NCI-H2196 (cell line): ENCODE data around the gene CTNND2.
"Not testable (repeated sequence)": the region's sequence is repeated elsewhere in the genome, so short reads cannot be mapped to it uniquely, and the experiment has no call there.

Experiments
- DNase-seq: peaks from one replicate; lab custom pipeline; 2025; ENCODE audit not compliant: unreplicated experiment; lab: John Stamatoyannopoulos, UW

Gene CTNND2

DNA sequence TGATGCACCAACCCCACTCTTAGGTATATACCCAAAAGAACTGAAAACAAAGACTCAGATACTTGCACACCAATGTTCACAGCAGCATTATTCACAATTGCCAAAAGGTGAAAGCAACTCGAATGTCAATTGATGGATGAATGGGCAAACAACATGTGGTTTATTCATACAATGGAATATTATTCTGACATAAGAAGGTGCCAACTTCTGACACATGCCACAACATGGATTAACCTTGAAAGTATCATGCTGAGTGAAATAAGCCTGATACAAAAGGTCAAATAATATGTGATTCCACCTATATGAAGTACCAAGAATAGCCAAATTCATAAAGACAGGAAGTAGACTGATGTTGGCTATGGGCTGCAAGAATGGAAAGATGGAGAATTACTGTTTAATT is 35.0 kb downstream of the CTNND2 start:
- DNase-seq: no peak

DNA sequence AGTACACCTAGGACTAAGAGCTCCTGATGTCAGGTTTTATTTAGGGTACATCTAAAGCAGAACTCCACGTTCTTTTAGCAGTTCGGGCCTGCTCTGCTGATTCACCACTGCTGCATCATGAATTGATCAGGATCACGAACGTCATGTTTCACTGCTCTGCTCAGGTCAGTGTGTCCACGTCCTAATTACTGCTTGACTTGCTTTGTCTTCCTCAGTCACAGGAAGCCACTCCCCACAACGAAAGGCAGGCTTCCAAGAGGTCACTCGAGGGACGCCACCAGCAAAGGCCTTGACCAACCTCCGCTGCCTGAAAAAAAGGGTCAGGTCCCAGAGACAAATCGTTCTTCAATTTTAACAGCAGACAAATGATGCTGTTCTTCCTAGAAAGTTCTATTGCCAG is 40.3 kb downstream of the CTNND2 start:
- DNase-seq: no peak

DNA sequence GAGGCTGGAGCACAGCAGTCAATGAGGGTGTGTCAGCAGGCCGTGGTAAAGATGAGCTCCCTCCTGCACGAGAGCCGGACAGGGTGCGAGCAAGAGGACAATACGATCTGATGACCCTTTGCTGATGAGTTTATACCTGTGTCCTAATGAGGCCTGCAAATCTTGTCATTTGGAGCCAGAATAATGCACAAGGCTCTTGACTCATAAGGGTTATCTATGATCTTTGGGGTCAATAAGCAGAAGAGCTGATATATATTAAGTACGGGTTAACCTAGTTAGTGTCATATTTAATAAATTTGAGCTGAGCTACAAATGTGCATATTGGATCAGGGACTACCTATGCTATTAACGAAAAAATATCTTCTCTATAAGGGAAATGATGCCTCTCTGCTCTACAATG is 46.9 kb downstream of the CTNND2 start:
- no peak for DNase-seq

DNA sequence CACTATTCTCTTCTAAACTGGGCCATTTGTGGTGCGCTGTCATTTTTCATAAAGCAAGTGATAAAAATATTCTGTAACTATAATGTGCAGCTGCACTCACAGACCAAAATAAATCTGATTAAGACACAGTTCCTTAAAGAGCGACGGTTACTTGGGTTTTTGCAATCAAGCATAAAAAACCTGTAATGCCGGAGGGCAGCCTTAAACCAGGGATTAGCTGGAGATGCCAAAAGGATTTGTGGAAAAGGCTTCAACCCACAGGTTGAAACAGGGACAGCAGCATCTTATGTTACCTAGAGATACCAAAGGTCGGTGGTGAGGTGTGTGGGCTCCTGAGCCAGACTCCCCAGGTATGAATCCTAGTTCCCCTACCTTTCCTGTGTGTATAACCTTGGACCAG is 49.3 kb downstream of the CTNND2 start:
- no peak for DNase-seq

DNA sequence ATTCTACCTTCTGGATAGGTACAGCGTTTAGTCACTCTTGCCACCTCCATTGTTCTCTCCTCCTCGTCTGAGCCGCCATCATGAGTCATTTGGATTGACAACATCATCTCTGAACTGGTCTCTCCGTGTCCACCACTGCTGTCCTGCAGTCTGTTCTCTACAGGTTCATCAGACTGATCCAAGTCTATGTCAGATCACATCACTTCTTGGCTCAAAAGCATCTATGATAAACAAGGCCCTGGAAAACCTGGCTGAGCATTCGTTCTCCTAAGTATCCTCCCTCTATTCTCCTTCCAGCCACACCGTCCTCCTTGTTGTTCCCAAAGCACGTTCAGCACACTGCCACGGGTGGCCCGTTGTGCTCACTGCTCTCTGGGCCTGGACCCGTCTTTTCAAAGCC is 50.5 kb downstream of the CTNND2 start:
- no peak for DNase-seq

DNA sequence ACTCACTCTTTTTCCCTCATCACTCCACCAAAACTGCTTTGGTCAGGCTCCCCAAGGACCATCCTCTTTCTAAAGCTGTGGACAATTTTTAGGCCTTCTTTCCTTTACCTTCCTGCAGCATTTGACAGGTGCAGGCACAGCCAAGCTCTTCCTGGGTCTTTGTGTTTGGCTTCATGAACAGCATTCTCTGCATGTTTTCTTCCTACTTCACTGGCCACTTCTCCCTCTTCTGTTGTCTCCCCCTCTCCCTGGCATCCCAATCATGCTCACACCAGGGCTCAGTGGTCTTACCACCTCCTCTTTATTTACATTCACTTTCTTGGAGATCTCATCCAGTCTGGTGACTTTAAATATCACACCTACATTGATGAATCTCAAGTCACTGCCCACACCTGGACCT is 51.1 kb downstream of the CTNND2 start:
- DNase-seq: no peak

DNA sequence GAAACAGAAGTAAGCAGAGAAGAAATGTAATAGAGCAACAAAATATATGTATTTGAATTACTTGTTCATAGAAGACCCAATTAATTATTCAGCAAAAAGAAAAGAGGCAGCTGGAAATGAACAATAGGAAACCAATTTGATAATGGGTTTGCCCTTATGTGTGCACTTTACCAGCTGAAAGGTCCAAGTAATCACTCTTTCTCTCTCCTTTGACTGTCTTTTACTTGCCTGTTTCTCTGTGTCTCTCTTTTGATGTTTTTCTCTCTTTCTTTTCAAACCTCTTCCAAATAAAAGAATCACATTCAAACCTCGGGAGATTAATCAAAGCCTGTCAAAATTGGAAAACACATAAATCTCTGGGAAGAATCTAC is 51.5 kb downstream of the CTNND2 start:
- DNase-seq: no peak

DNA sequence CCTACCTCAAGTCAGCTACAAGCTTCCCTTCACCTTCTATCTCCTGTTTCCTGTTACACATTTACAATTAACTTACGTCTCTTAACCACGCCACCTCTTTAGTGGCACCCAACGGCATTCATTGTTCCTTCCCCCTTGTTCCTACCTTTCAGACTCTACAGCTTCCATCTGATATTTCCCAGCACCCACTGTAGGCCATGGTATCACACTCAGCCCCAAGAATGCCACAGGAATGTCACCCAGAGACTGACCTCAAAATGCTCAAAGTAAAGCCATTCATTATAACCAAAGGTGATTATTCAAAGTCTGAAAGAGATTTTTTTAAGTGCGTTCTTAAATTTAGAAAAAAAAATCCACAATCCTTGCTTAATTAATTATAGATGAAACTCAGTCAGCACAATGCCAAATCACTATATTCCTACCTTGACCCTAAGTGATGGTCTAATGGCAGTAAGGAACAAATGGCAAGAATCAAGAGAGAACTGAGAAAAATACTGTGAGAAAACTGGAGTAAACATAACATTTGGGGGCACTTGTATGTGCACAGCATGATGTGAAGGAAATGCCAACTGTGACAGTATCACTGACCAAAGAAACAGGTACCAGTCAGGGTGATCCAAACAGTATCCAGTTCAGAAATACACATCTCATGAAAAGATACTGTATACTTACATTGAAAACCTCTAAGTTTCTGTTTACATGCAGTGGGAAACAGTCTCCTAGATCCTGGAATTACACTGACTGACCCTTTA is 52.1 kb downstream of the CTNND2 start:
- no peak for DNase-seq

DNA sequence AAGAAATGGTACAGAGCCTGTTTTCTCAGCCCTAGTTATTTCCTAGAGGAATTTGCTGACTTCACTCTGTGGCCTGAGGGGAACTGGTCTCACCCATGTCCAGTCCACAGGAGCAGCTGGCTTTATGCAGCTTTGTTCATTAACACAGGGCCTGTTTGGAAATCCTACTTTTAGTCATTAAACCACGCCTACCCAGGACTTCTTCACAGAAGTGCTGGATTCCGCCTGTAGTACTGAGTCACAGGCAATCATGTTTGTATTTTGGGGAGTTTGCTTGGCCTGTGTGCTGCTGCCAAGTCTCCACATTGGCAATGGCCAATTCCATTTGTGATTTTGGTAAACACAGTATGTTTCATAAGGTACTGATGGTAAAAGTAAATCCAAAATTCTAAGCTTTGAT is 52.8 kb downstream of the CTNND2 start:
- no peak for DNase-seq

DNA sequence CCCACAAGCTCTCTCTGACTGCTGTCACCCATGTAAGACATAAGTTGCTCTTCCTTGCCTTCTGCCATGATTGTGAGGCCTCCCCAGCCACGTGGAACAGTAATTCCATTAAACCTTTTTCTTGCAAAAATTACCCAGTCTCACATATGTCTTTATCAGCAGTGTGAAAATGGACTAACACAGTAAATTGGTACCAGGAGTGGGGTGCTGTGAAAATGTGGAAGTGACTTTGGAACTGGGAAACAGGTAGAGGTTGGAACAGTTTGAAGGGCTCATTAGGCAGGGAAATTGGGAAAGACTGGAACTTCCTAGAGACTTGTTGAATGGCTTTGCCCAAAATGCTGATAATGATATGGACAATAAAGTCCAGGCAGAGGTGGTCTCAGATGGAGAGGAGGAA is 75.7 kb downstream of the CTNND2 start:
- not testable (repeated sequence) for DNase-seq

DNA sequence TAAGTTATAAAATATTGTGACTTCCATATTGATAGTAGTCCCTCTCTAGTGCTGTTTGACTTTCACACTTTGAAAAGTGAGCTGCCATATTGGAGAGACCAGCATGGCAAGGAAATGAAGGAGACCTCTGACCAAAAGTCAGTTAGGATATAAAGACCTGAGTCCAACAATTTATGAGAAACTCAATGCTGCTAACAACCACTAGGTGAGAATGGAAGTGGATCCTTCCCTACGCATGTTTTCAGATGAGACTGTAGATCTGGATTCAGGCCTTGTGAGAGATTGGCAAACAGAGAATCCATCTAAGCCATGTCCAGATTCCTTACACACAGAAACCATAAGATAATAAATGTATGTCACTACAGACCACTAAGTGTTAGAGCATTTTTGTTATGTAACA is 81.6 kb downstream of the CTNND2 start:
- DNase-seq: no peak

DNA sequence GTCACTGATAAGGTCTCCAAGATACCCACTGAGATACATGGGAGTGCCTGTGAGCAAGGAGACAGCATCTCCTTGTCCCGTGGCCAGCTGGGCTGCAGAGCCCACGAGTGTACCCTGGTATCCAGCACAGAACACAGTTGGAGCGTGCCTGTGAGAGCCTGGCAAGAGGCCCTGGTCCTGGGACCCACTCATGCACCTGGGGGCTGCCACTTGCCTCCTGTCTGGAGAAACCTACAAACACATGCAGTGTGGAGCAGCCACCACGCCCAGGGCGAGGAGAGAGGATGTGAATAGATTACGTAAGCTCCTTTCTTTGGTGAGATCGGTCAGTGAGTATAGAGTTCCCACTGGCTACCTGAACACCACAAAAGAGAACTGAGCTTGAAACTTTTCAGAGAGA is 88.3 kb downstream of the CTNND2 start:
- no peak for DNase-seq

DNA sequence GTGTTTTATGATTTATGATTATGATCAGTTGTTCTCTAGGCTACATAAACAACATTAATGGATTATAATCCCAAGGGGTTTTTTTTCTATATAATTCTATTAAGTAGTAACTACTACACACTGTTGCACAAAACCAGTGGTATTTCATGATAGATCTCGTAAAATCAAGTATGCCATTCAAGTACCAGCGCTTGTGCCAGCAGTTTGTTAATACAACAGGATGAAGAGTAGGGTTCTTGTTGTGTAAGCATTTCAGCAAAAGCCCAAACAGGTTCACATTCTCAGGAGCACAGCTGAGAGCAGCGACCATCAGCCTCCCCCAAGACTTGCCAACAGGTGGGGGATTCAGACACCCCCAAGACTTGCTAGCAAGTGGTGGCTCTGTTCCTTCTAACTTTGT is 88.8 kb downstream of the CTNND2 start:
- DNase-seq: no peak

DNA sequence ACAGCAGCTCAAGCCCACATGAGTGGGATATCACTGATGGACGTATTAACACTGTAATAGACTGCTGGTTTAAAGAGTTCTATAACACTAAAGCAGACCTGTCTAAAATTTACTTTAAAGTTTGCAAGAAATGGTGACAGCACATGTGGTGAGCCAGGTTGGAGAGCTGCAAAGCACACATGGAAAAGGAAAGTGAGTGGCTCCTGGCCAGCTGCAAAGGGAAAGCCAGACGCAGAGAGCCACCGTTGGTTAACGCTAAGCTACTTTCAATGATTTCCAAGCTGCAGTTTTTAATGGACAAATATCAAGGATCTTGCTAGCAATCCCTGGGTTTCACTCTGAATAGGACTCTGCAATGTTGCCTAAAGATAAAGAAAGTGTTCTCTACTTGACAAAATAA is 89.9 kb downstream of the CTNND2 start:
- DNase-seq: no peak

DNA sequence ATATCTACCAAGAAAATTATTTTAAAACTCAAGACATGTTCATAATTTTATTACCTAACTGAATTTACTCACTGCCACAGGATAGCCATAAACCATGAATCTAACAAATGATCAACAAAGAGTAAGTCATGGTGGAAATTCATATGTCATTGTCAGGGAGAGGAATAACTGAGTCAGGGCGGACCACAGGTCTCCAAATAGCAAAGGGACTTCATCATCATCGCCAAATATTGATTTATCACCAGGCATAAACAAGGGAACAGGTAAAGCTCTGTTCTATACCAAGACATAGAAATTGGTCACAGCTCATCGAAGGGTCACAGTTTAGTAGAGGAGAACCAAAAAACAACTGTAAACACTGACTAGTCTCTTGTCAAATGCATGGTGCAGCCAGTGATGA is 94.8 kb downstream of the CTNND2 start:
- DNase-seq: no peak

DNA sequence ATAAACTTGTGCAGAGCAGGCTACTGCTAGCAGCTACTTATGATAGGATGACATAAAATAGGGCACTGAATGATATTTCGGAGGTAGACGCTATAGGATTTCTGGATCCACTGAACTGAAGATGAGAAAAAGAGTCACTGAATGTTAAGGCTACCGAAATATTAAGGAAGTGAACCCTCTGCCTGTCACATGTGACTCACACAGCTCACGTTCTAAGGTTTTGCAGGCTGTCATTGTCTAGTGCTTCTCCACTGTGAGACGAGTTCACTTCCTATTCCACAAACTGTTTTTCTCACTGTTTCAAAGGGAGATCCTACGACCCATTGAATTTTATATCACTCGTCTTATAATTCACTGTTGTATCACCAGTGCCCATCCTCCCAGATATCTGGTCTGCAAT is 100.8 kb downstream of the CTNND2 start:
- DNase-seq: no peak

DNA sequence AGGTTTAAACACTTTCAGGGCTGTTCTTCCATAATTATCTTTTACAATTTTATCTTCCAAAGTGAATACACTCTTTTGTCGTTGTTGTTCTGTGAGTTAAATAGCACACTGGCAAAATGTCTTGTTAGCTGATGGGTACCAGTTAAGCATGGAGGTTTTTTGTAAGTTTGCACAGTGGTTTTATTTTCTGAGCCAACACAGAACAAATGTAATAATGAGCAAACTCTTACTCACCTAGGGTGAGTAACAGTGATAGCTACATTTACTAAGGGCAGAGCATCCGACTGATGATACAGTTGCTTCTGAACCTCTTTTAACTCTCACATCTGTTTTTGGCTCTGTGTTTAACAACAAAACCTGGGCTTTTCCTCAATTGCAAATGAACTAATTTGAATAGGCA is 103.2 kb downstream of the CTNND2 start:
- DNase-seq: no peak

DNA sequence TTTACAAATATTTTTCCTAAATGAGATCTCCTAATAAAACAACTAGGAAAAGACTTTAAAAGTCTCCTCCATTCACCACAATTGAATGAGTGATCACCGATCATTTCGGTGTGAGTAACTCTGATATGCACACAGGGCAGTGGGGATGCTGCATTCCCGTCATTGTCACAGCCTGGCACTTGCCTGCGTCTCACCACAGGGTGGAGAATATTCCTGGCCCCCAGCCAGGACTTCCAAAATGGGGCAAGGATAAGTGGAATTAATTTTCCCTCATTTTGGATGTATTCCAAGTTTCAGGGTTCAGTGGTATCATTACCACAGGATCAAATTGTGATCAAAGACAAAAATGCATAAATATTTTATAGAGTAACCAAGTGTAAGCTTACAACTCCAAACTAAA is 107.1 kb downstream of the CTNND2 start:
- DNase-seq: no peak

DNA sequence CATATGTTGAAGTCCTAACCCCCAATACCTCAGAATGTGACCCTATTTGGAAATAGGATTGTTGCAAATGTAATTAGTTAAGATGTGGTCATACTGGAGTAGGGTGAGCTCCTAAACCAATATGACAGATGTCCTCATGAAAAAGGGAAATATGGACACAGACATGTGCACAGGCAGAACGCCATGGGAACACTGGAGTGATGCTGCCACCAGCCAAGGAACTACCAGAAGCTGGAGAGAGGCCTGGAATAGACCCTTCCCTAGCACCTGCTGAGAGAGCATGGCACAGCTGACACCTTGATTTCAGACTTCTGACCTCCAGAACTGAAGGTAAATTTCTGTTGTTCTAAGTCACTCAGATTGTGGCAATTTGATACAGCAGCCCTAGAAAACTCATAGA is 110.8 kb downstream of the CTNND2 start:
- no peak for DNase-seq

DNA sequence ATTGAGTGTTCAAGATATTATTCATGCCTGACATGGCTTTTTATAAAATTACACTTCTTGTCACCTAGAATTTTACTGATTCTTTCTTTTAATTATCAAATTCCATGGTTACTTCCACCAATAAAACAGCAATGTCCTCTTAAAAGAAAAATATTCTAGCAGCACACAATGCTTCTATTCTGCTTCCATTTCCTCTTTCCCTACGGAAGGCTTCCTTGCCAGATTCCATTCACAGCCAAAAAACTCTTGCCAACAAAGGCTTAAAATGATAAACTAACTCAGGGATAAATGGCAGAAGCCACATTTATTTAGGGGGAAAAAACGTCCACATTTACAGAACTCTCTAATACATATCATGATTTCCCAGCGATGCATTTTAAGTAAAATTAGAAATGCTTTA is 111.6 kb downstream of the CTNND2 start:
- no peak for DNase-seq

DNA sequence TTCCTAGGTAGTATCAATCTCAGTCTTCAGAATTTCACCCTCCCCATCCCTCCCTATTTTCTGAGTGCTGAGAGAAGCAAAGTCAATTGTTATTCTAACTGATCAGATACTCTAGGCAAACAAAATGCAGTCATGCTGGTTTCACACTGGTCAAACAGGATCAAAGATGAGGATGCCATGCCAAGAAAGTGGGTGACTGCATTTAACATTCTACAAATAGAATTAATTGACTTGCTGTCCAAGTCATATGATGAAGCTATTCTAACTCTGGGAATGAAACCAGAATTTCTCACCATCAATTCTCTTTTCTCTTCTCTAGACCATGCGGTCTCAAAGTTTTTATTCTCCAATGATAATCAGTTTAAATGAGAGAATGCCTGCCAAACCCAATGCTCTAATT is 112.5 kb downstream of the CTNND2 start:
- no peak for DNase-seq

DNA sequence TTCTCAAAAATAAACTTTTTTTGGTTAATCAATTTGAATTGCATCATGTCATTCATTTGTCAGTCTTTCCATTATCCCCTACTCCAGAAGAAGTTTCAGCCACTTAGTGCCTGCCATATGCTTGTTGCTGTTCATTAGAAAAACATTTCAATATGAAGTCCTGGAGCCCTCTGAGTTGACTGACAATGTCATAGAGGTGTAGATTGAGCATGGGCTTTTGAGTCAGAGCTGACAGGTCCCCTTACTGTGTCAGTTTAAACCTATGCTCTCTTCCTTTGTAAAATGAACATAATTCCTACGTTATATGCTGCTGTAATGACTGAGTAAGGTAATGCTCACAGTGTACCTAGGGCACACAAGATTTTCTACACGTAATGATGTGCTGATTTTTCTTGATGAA is 114.0 kb downstream of the CTNND2 start:
- DNase-seq: no peak

DNA sequence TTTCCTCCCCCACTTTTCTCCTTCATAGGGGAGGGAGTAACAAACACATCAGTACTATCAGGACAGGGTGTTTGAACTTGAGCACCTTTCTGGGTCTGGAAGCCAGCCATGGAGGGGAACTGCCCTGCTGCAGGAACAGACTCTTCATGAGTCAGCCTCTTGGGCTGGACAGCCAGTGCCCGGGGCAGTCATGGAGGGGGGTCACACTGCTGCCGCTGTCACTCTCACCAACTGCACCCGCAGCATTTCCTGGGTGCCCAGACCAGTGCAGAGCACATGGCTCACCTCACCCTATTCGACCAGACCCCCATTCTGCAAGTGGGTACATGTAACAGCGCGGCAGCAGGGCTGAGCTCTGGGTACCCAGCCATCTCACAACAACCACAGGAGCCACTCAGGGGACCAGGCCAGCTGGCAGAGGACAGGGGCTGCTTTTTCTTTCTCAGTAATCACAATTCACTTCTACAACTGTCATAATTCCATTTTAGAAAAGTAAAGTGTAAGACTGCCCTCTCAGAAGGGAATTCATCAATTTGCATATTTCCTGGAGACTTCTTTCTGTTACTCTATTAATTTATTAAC is 118.4 kb downstream of the CTNND2 start:
- DNase-seq: no peak
